ENCODE results near the gene DDR1.
"Not testable (repeated sequence)": the region's sequence is repeated elsewhere in the genome, so short reads cannot be mapped to it uniquely, and the experiment has no call there.

The DDR1 gene

GRCh38 chr6:30903236-30903635, 18.9 kb downstream of the DDR1 start:
- Histone ChIP-seq H3K9ac (ENCODE audit: low read length) (no peak overlapping the region), H3K27me3 (ENCODE audit: low read length) (no peaks in the 10 kb centered on the region), H3K9me3 (ENCODE audit: insufficient read depth, low read length) (no peaks in the 10 kb centered on the region), H4K20me1 (ENCODE audit: low read depth, low read length) (no peaks in the 10 kb centered on the region), H3K36me3 (ENCODE audit: low read length) (no peaks in the 10 kb centered on the region), H3F3A (ENCODE audit: insufficient read depth) (peaks cover 9% of the 10 kb centered on the region; the same call in 1 of the 2 replicates), H3K4me3 (ENCODE audit: insufficient read depth, low read length, poor library complexity, severe bottlenecking) (no peak overlapping the region), H2AFZ (ENCODE audit: low read depth, low read length, severe bottlenecking) (no peak overlapping the region), H3K79me2 (ENCODE audit: insufficient read depth, low read length) (peaks cover 2% of the 10 kb centered on the region), H3K4me2 (ENCODE audit: low read depth, low read length, poor library complexity, severe bottlenecking) (no peak overlapping the region), H3K27ac (ENCODE audit: low read depth, low read length) (no peak overlapping the region), H3K9me2 (replicated peaks; ENCODE audit: insufficient read depth, low read length) (no peaks in the 10 kb centered on the region)
- no peak for TF ChIP-seq EZH2phosphoT487 (conservative IDR thresholded peaks at IDR 0.05; ENCODE audit: low read length)
- TF ChIP-seq, protein P1, sequence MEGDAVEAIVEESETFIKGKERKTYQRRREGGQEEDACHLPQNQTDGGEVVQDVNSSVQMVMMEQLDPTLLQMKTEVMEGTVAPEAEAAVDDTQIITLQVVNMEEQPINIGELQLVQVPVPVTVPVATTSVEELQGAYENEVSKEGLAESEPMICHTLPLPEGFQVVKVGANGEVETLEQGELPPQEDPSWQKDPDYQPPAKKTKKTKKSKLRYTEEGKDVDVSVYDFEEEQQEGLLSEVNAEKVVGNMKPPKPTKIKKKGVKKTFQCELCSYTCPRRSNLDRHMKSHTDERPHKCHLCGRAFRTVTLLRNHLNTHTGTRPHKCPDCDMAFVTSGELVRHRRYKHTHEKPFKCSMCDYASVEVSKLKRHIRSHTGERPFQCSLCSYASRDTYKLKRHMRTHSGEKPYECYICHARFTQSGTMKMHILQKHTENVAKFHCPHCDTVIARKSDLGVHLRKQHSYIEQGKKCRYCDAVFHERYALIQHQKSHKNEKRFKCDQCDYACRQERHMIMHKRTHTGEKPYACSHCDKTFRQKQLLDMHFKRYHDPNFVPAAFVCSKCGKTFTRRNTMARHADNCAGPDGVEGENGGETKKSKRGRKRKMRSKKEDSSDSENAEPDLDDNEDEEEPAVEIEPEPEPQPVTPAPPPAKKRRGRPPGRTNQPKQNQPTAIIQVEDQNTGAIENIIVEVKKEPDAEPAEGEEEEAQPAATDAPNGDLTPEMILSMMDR (IDR thresholded peaks at IDR 0.05; ENCODE audit: insufficient read depth, low read length, poor library complexity, severe bottlenecking), result no peak

- Histone ChIP-seq H3K79me2 (ENCODE audit: insufficient read depth, low read length) (peaks cover 19% of the 10 kb centered on the region), H3K4me3 (ENCODE audit: insufficient read depth, low read length, poor library complexity, severe bottlenecking) (peak overlapping the region; percentile 96), H3K9ac (ENCODE audit: low read length) (peak overlapping the region; percentile 81), H2AFZ (ENCODE audit: low read depth, low read length, severe bottlenecking) (peak overlapping the region; percentile 73), H3K4me2 (ENCODE audit: low read depth, low read length, poor library complexity, severe bottlenecking) (peak overlapping the region; percentile 45)
- not testable (repeated sequence) for H3K27ac ChIP-seq (ENCODE audit: low read depth, low read length); H3K36me3 ChIP-seq (ENCODE audit: low read length); H3K9me2 ChIP-seq (replicated peaks; ENCODE audit: insufficient read depth, low read length); H3F3A ChIP-seq (ENCODE audit: insufficient read depth); H4K20me1 ChIP-seq (ENCODE audit: low read depth, low read length); H3K9me3 ChIP-seq (ENCODE audit: insufficient read depth, low read length); H3K27me3 ChIP-seq (ENCODE audit: low read length)
Observed at GRCh38 chr6:30907290-30907757, 23.0 kb downstream of the DDR1 start.

DNA sequence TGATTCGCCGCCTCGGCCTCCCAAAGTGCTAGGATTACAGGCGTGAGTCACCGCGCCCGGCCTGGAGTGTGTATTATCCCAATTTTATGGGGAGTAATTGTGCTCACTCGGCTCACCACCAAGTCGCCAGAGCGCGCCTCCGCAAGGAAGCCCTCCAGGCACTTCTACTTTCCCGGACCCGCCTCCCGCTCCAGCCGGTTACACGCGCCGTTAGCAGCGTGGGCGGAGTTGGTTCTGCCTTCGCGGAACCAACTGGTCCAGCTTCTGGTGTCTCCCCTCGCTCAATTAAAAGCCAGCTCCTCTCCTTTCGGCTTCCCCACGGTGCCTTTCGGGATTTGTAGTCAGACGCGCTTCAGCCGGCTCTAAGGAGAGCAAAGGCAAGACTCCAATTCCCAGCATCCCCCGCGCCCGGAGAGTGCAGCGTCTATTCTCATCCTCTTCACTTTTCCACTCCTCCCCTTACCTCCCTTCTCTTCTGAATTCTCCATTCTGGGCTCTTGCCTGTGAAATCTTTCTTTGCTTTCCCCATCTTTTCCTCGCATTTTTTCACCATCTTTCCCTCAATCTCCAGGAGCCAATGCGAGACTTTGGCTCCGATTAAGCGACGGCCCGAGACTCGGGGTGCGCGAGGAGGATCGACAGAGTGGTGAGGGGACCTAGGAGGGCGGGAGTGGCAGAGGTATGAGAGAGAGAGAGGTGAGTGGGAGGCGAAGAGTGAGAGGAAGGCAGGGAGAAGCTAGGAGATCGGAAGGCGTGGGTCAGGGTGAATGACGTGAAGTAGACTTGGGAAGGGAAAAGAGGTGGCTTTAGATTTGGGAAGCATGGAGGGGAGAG, 23.7 kb downstream of the DDR1 start, which contains the start of gene GTF2H4:
GTF2H4 (plus strand) TSS at position 450 of the 834 bp plus-strand sequence.
- H4K20me1 ChIP-seq (ENCODE audit: low read depth, low read length), result no peaks in the 10 kb centered on the region
- H3K9ac ChIP-seq (ENCODE audit: low read length), result peak within 1 kb of the TSS; percentile 81
- no peaks in the 10 kb centered on the region for H3K9me2 ChIP-seq (replicated peaks; ENCODE audit: insufficient read depth, low read length)
- no peaks in the 10 kb centered on the region for H3K36me3 ChIP-seq (ENCODE audit: low read length)
- H3K79me2 ChIP-seq (ENCODE audit: insufficient read depth, low read length), result peaks cover 19% of the 10 kb centered on the region
- no peaks in the 10 kb centered on the region for H3K27me3 ChIP-seq (ENCODE audit: low read length)
- peak within 1 kb of the TSS; percentile 89 for H3K4me2 ChIP-seq (ENCODE audit: low read depth, low read length, poor library complexity, severe bottlenecking)
- H3K9me3 ChIP-seq (ENCODE audit: insufficient read depth, low read length), result no peaks in the 10 kb centered on the region
- peak within 1 kb of the TSS; percentile 92 for H2AFZ ChIP-seq (ENCODE audit: low read depth, low read length, severe bottlenecking)
- peak within 1 kb of the TSS; percentile 96 for H3K4me3 ChIP-seq (ENCODE audit: insufficient read depth, low read length, poor library complexity, severe bottlenecking)
- H3K27ac ChIP-seq (ENCODE audit: low read depth, low read length), result no peak within 1 kb of the TSS
- TF ChIP-seq, protein P1 (IDR thresholded peaks at IDR 0.05; ENCODE audit: insufficient read depth, low read length, poor library complexity, severe bottlenecking), result no peak
- TF ChIP-seq EZH2phosphoT487 (conservative IDR thresholded peaks at IDR 0.05; ENCODE audit: low read length), result no peak
- H3F3A ChIP-seq (ENCODE audit: insufficient read depth), result peaks cover 9% of the 10 kb centered on the region; the same call in 1 of the 2 replicates

DNA sequence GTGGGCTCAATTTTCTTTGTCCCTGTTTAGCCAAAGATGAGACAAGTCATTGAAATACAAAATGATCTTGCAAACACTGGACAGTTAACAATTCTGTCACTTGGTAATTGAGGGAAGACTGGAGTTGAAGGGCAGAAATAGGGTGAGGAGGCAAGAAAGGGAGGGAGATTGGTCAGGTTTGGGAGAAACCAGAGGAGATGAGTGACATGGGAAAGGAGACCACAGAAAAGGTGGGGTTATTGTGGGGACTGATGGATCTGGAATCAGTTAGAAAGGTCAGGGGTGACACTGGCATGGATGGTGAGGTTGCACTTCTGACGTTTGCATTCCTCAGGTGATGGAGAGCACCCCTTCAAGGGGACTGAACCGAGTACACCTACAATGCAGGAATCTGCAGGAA, 24.4 kb downstream of the DDR1 start:
- peak overlapping the region; percentile 96 for H3K4me3 ChIP-seq (ENCODE audit: insufficient read depth, low read length, poor library complexity, severe bottlenecking)
- peaks cover 9% of the 10 kb centered on the region; the same call in 1 of the 2 replicates for H3F3A ChIP-seq (ENCODE audit: insufficient read depth)
- no peak overlapping the region for H3K27ac ChIP-seq (ENCODE audit: low read depth, low read length)
- H3K9me3 ChIP-seq (ENCODE audit: insufficient read depth, low read length), result no peaks in the 10 kb centered on the region
- H3K9ac ChIP-seq (ENCODE audit: low read length), result peak overlapping the region; percentile 81
- H3K9me2 ChIP-seq (replicated peaks; ENCODE audit: insufficient read depth, low read length), result no peaks in the 10 kb centered on the region
- peaks cover 19% of the 10 kb centered on the region for H3K79me2 ChIP-seq (ENCODE audit: insufficient read depth, low read length)
- no peaks in the 10 kb centered on the region for H3K36me3 ChIP-seq (ENCODE audit: low read length)
- no peak overlapping the region for H2AFZ ChIP-seq (ENCODE audit: low read depth, low read length, severe bottlenecking)
- no peaks in the 10 kb centered on the region for H3K27me3 ChIP-seq (ENCODE audit: low read length)
- H3K4me2 ChIP-seq (ENCODE audit: low read depth, low read length, poor library complexity, severe bottlenecking), result peak overlapping the region; percentile 89
- TF ChIP-seq, protein P1 (IDR thresholded peaks at IDR 0.05; ENCODE audit: insufficient read depth, low read length, poor library complexity, severe bottlenecking), result no peak
- no peak for TF ChIP-seq EZH2phosphoT487 (conservative IDR thresholded peaks at IDR 0.05; ENCODE audit: low read length)
- H4K20me1 ChIP-seq (ENCODE audit: low read depth, low read length), result no peaks in the 10 kb centered on the region

DNA sequence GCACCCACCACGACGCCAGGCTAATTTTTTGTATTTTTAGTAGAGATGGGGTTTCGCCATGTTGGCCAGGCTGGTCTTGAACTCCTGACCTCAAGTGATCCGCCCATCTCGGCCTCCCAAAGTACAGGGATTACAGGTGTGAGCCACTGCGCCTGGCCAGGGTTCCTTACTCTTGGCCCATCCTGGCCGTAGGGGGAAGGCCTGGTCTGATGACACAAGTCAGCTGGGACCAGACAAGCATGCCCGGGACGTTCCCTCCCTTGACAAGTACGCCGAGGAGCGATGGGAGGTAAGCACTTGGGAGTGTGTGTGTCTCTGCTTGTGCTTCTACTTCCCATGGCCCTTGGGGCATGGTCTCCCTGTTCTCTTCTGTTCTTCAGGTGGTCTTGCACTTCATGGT, 26.2 kb downstream of the DDR1 start:
- not testable (repeated sequence) for H4K20me1 ChIP-seq (ENCODE audit: low read depth, low read length); H3K4me2 ChIP-seq (ENCODE audit: low read depth, low read length, poor library complexity, severe bottlenecking); H2AFZ ChIP-seq (ENCODE audit: low read depth, low read length, severe bottlenecking); H3K9me3 ChIP-seq (ENCODE audit: insufficient read depth, low read length); H3K27ac ChIP-seq (ENCODE audit: low read depth, low read length); H3K4me3 ChIP-seq (ENCODE audit: insufficient read depth, low read length, poor library complexity, severe bottlenecking); H3K9me2 ChIP-seq (replicated peaks; ENCODE audit: insufficient read depth, low read length); H3K27me3 ChIP-seq (ENCODE audit: low read length); H3K9ac ChIP-seq (ENCODE audit: low read length); H3K36me3 ChIP-seq (ENCODE audit: low read length)
- H3F3A ChIP-seq (ENCODE audit: insufficient read depth), result peaks cover 17% of the 10 kb centered on the region
- peaks cover 19% of the 10 kb centered on the region for H3K79me2 ChIP-seq (ENCODE audit: insufficient read depth, low read length)
